HCT116 (cell line): ENCODE data around the gene KDM6B. TPM values are rescaled to one million over a fixed set of nuclear protein-coding genes. Genes with fewer than 3 reads are reported as not detected.

Experiments used
- ATAC-seq: fragments of 200-7000 bp; cut with Tn5 transposase; 2 replicates; pipeline ENCODE4 v1.9.1; 2020; ENCODE audit warnings: mild to moderate bottlenecking, moderate library complexity
- BruUV-seq: library from RNA; stranded (reverse); fragments of 400-500 nt; replicated peaks from 2 replicates; lab custom pipeline; 2021; lab: Mats Ljungman, UMichigan
- CTCF ChIA-PET: fragments of 300-600 bp; sonication (Branson Sonifier 250); formaldehyde crosslinking; loops from one replicate; lab custom pipeline; 2021; ENCODE audit warnings: antibody characterized with exemption; lab: Charles Lee
- POLR2A ChIA-PET: fragments of 300-600, 350-600 bp; sonication (Branson Sonifier 250); formaldehyde crosslinking; loops from one replicate; lab custom pipeline; 2021; ENCODE audit warnings: antibody characterized with exemption; lab: Charles Lee
- RAD21 ChIA-PET, 2 experiments: fragments of 300-600 bp; sonication (Branson Sonifier 250); formaldehyde crosslinking; loops; one replicate each; lab custom pipeline; 2023; ENCODE audit warnings: low total read pairs in 2 of 2; ENCODE audit not compliant: uncharacterized antibody in 2 of 2, unreplicated experiment in 2 of 2, low non-redundant PET in 1 of 2; lab: Charles Lee
- DNase-seq: peaks from one replicate; pipeline ENCODE4 v3.0.0-alpha.2; 2010; ENCODE audit warnings: low read depth, low spot score
- H2AFZ ChIP-seq: fragments of 200-600 bp; shearing (Covaris generic), sonication (generic); 2 replicates; pipeline ENCODE4 v1.6.1; 2017; ENCODE audit warnings: low read depth, mixed run types, mixed read lengths, antibody characterized with exemption, low read length; ENCODE audit not compliant: poor library complexity, severe bottlenecking
- H3K27ac ChIP-seq: 2 replicates; pipeline ENCODE4 v1.5.1; 2012; ENCODE audit warnings: low read depth, low read length
- H3K27me3 ChIP-seq: fragments of 200-600 bp; sonication (generic); 2 replicates; pipeline ENCODE4 v1.6.1; 2016; ENCODE audit warnings: mixed run types, low read length, mixed read lengths; ENCODE audit not compliant: insufficient read depth
- H3K36me3 ChIP-seq, 2 experiments: fragments of 200-500 bp in 1 of 2; fragments of 200-600 bp in 1 of 2; sonication (Bioruptor generic) in 1 of 2; sonication (generic) in 1 of 2; 2 replicates each; pipeline versions ENCODE4 v1.5.1 to v1.6.1; 2014 to 2016; ENCODE audit warnings: low read length in 2 of 2, inconsistent platforms in 1 of 2, mixed read lengths in 1 of 2, mixed run types in 1 of 2; ENCODE audit not compliant: insufficient read depth in 2 of 2, control insufficient read depth in 1 of 2
- H3K4me1 ChIP-seq, 2 experiments: fragments of 200-600 bp in 1 of 2; sonication (generic) in 1 of 2; 2 replicates each; pipeline versions ENCODE4 v1.5.1 to v1.6.1; 2012 to 2017; ENCODE audit warnings: low read length in 2 of 2, inconsistent platforms in 1 of 2, mild to moderate bottlenecking in 1 of 2, mixed read lengths in 1 of 2, mixed run types in 1 of 2, moderate library complexity in 1 of 2; ENCODE audit not compliant: insufficient read depth in 2 of 2, control insufficient read depth in 1 of 2
- H3K4me2 ChIP-seq: fragments of 200-600 bp; sonication (generic); 2 replicates; pipeline ENCODE4 v1.6.1; 2017; ENCODE audit warnings: mixed run types, low read length, mixed read lengths
- H3K4me3 ChIP-seq, 2 experiments: fragments of 200-600 bp in 1 of 2; sonication (generic) in 1 of 2; replicated peaks in 1 of 2; 2 replicates each; pipeline ENCODE4 v1.5.1; 2011 to 2016; ENCODE audit warnings: low read length in 2 of 2, control low read depth in 1 of 2, low read depth in 1 of 2, mild to moderate bottlenecking in 1 of 2, mixed read lengths in 1 of 2, mixed run types in 1 of 2
- H3K79me2 ChIP-seq: fragments of 200-600 bp; sonication (generic); 2 replicates; pipeline ENCODE4 v1.6.1; 2017; ENCODE audit warnings: mild to moderate bottlenecking, mixed run types, low read length, moderate library complexity, mixed read lengths; ENCODE audit not compliant: insufficient read depth
- H3K9ac ChIP-seq: fragments of 200-600 bp; sonication (generic); 2 replicates; pipeline ENCODE4 v1.6.1; 2016; ENCODE audit warnings: low read length, mixed read lengths
- H3K9me2 ChIP-seq: fragments of 200-600 bp; sonication (generic), shearing (Covaris generic); 2 replicates; pipeline ENCODE4 v1.6.1; 2017; ENCODE audit warnings: mixed run types, mild to moderate bottlenecking, moderate library complexity; ENCODE audit not compliant: insufficient read depth
- H3K9me3 ChIP-seq, 2 experiments: fragments of 200-500 bp in 1 of 2; fragments of 200-600 bp in 1 of 2; sonication (Bioruptor generic) in 1 of 2; sonication (generic) in 1 of 2; 2 replicates each; pipeline ENCODE4 v1.6.1; 2014 to 2017; ENCODE audit warnings: low read length in 2 of 2, mixed read lengths in 2 of 2, inconsistent platforms in 1 of 2, low read depth in 1 of 2, mild to moderate bottlenecking in 1 of 2, mixed run types in 1 of 2, moderate library complexity in 1 of 2; ENCODE audit not compliant: control insufficient read depth in 1 of 2, insufficient read depth in 1 of 2
- H4K20me1 ChIP-seq: fragments of 200-600 bp; sonication (generic), shearing (Covaris generic); 2 replicates; pipeline ENCODE4 v1.6.1; 2017; ENCODE audit warnings: mixed run types, mild to moderate bottlenecking, moderate library complexity; ENCODE audit not compliant: insufficient read depth
- CEBPB ChIP-seq: IDR thresholded peaks from 2 replicates; pipeline ENCODE4 v1.6.1; 2012; ENCODE audit warnings: low read depth
- EZH2phosphoT487 ChIP-seq: fragments of 200-600 bp; IDR thresholded peaks from 2 replicates; pipeline ENCODE4 v1.6.1; 2018; ENCODE audit warnings: antibody characterized with exemption, borderline replicate concordance
- MAX ChIP-seq: IDR thresholded peaks from 2 replicates; pipeline ENCODE4 v1.6.1; 2012
- POLR2A ChIP-seq: IDR thresholded peaks from 2 replicates; pipeline ENCODE4 v1.7.0; 2011; ENCODE audit warnings: borderline replicate concordance; ENCODE audit not compliant: insufficient read depth, insufficient read length; ENCODE audit errors: extremely low read depth
- POLR2AphosphoS5 ChIP-seq: IDR thresholded peaks from 2 replicates; pipeline ENCODE4 v1.6.1; 2011; ENCODE audit warnings: mild to moderate bottlenecking, low read depth, low read length, moderate library complexity
- ZBTB33 ChIP-seq: IDR thresholded peaks from 2 replicates; pipeline ENCODE4 v1.6.1; 2011; ENCODE audit warnings: mild to moderate bottlenecking, low read length, moderate library complexity; ENCODE audit not compliant: insufficient replicate concordance; ENCODE audit errors: extremely low read depth
- ZFX ChIP-seq: fragments of 450-650 bp; IDR thresholded peaks from 2 replicates; pipeline ENCODE4 v1.6.1; 2017
- ZNF274 ChIP-seq: fragments of 200-500 bp; sonication (Bioruptor generic); IDR thresholded peaks from 2 replicates; pipeline ENCODE4 v1.6.1; 2014; ENCODE audit warnings: mild to moderate bottlenecking, low read depth, low read length, inconsistent platforms
- intact Hi-C: fragments of 100-400 bp; cut with micrococcal nuclease; formaldehyde crosslinking; loops from 2 replicates; pipeline ENCODE4 v1.10.0; 2022
- total RNA-seq: library from RNA; stranded (reverse); gene quantifications from one replicate; pipeline ENCODE4 v1.2.1, GENCODE V29; 2021; ENCODE audit not compliant: unreplicated experiment
- TF ChIP-seq, protein P1 (sequence below): IDR thresholded peaks from 2 replicates; pipeline ENCODE4 v1.6.1; 2012
- TF ChIP-seq, protein P2 (sequence below): IDR thresholded peaks from 2 replicates; pipeline ENCODE4 v1.6.1; 2012; ENCODE audit warnings: low read depth

KDM6B gene
- total RNA-seq, 1 experiment from 2014 or later: 42.1 TPM

- TF ChIP-seq, protein P1, sequence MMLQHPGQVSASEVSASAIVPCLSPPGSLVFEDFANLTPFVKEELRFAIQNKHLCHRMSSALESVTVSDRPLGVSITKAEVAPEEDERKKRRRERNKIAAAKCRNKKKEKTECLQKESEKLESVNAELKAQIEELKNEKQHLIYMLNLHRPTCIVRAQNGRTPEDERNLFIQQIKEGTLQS: no peak
Observed at GRCh38 chr17:7832431-7832830, 1.6 kb upstream of the KDM6B start (continued).

DNA sequence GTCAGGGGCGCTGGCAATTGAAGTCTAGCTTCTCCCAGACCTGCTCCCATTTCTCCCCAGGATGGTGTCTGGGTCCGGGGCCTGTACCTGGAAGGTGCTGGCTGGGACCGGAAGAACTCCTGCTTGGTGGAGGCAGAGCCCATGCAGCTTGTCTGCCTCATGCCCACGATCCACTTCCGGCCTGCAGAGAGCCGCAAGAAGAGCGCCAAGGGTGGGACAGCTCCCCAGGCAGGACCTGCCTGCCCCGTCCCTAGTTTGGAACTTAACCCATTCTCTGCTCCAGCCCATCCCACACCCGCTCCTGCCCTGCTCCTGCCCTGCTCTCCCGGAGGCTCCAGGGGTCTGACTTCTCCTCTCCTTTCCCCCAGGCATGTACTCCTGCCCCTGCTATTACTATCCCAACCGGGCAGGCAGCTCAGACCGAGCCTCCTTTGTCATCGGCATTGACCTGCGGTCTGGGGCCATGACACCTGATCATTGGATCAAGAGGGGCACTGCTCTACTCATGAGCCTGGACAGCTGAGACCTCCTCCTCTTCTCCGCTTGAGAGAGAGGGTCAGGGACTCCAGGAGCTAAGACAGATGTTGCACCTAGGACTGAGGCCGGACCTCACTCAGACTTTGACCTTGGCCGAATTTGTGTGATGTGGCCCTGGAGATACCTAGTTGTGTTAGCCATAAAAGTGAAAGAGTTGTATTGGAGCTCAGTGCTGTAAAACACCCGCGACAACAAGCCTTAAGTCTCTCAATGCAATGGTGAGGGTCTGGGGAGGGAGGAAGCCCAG lies 814 bp upstream of the KDM6B start:
- Histone ChIP-seq H3K4me2 (peak overlapping the region; percentile 99), H3K9me2 (no peaks in the 10 kb centered on the region), H3K27ac (no peak overlapping the region; the same call in 1 of the 2 replicates), H2AFZ (no peak overlapping the region), H3K4me3 (peak overlapping the region; percentile 74 to 82; a peak in 3 of 4 replicates), H3K9ac (peak overlapping the region; percentile 97), H3K4me1 (peaks cover 14 to 44% of the 10 kb centered on the region in 2 experiments), H3K79me2 (peaks cover 8% of the 10 kb centered on the region; the same call in 1 of the 2 replicates), H3K9me3 (no peaks in the 10 kb centered on the region), H4K20me1 (no peaks in the 10 kb centered on the region), H3K36me3 (no peaks in the 10 kb centered on the region), H3K27me3 (no peaks in the 10 kb centered on the region)
- intact Hi-C loops: no loop called here
- POLR2A ChIA-PET: interaction anchor here (1.0 to 3.1 kb wide), 4 partner anchors 8 to 24 kb away, joined by 4 to 20 read pairs (median 8); partner anchors contain the start of gene NAA38
- RAD21 ChIA-PET: interaction anchor here (1.0 kb wide), 2 partner anchors 12 to 89 kb away, joined by 3 to 5 read pairs; no protein-coding TSS in a partner anchor
- no peak for ATAC-seq
- BruUV-seq: no TSS peak
- no peak for TF ChIP-seq CEBPB
- TF ChIP-seq MAX: no peak
- TF ChIP-seq EZH2phosphoT487: no peak
- TF ChIP-seq POLR2A: peak; percentile 11
- no peak for TF ChIP-seq ZFX
- TF ChIP-seq ZBTB33: no peak
- TF ChIP-seq, protein P2, sequence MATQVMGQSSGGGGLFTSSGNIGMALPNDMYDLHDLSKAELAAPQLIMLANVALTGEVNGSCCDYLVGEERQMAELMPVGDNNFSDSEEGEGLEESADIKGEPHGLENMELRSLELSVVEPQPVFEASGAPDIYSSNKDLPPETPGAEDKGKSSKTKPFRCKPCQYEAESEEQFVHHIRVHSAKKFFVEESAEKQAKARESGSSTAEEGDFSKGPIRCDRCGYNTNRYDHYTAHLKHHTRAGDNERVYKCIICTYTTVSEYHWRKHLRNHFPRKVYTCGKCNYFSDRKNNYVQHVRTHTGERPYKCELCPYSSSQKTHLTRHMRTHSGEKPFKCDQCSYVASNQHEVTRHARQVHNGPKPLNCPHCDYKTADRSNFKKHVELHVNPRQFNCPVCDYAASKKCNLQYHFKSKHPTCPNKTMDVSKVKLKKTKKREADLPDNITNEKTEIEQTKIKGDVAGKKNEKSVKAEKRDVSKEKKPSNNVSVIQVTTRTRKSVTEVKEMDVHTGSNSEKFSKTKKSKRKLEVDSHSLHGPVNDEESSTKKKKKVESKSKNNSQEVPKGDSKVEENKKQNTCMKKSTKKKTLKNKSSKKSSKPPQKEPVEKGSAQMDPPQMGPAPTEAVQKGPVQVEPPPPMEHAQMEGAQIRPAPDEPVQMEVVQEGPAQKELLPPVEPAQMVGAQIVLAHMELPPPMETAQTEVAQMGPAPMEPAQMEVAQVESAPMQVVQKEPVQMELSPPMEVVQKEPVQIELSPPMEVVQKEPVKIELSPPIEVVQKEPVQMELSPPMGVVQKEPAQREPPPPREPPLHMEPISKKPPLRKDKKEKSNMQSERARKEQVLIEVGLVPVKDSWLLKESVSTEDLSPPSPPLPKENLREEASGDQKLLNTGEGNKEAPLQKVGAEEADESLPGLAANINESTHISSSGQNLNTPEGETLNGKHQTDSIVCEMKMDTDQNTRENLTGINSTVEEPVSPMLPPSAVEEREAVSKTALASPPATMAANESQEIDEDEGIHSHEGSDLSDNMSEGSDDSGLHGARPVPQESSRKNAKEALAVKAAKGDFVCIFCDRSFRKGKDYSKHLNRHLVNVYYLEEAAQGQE: no peak
- no peak for TF ChIP-seq ZNF274
- peak; percentile 37; the same call in 1 of the 2 replicates for TF ChIP-seq POLR2AphosphoS5
- TF ChIP-seq, protein P1: no peak
- CTCF ChIA-PET: interaction anchor here (0.6 to 1.5 kb wide), 4 partner anchors 8 to 64 kb away, joined by 3 read pairs; partner anchors contain the start of genes CYB5D1 and NAA38
- DNase-seq: no peak
